Measurements from ENCODE around the gene SCLT1. TPM values are rescaled to one million over a fixed set of nuclear protein-coding genes. Genes with fewer than 3 reads are reported as not detected.

Gene SCLT1
- polyA plus RNA-seq, 1 of the 3 experiments (the other 2 are of a cell fraction), result 2.2 TPM

GRCh38 chr4:129111919-129112318 is 18.6 kb upstream of the SCLT1 start:
- Histone ChIP-seq H3K9me3 (no peaks in the 10 kb centered on the region), H3F3A (replicated peaks; ENCODE audit: insufficient read depth) (no peaks in the 10 kb centered on the region), H3K4me1 (ENCODE audit: control insufficient read depth in 1 of 2, insufficient read depth in 2 of 2, low read depth in 1 of 2, low read length in 1 of 2) (peaks cover 0 to 8% of the 10 kb centered on the region in 2 experiments; a peak in 2 of 4 replicates), H3K27ac (ENCODE audit: low read depth in 2 of 2, low read length in 1 of 2) (no peak overlapping the region), H3K27me3 (ENCODE audit: insufficient read depth) (no peaks in the 10 kb centered on the region), H3K79me2 (ENCODE audit: insufficient read depth) (no peaks in the 10 kb centered on the region), H3K9ac (no peak overlapping the region), H3K4me3 (ENCODE audit: low read depth in 2 of 2, low read length in 1 of 2) (no peak overlapping the region), H3K4me2 (no peak overlapping the region), H4K20me1 (ENCODE audit: insufficient read depth) (no peaks in the 10 kb centered on the region), H2AFZ (ENCODE audit: low read depth) (no peak overlapping the region), H3K9me2 (no peaks in the 10 kb centered on the region), H3K36me3 (replicated peaks in 1 of 2; ENCODE audit: control insufficient read depth in 1 of 2, insufficient read depth in 2 of 2, low read length in 1 of 2) (no peaks in the 10 kb centered on the region)
- CTCF ChIA-PET, result no interaction called here
- TF ChIP-seq TAF1 (IDR thresholded peaks at IDR 0.05; ENCODE audit: borderline replicate concordance, low read depth, low read length), result no peak
- TF ChIP-seq JUND (IDR thresholded peaks at IDR 0.05), result no peak
- no peak for TF ChIP-seq USF2 (IDR thresholded peaks at IDR 0.05; ENCODE audit: borderline replicate concordance, low read depth, low read length)
- TF ChIP-seq ZBTB33 (IDR thresholded peaks at IDR 0.05; ENCODE audit: borderline replicate concordance, low read depth), result no peak
- no peak for TF ChIP-seq NFIC (IDR thresholded peaks at IDR 0.05; ENCODE audit: borderline replicate concordance)
- no peak for TF ChIP-seq MXI1 (IDR thresholded peaks at IDR 0.05; ENCODE audit: low read depth, low read length)
- no peak for TF ChIP-seq RCOR1 (IDR thresholded peaks at IDR 0.05; ENCODE audit: low read length)
- TF ChIP-seq GABPA (IDR thresholded peaks at IDR 0.05; ENCODE audit: low read depth), result no peak
- TF ChIP-seq IRF3 (IDR thresholded peaks at IDR 0.05; ENCODE audit: low read depth, low read length), result no peak
- no peak for TF ChIP-seq GATA2 (CRISPR knock-in tag; IDR thresholded peaks at IDR 0.05)
- no peak for TF ChIP-seq POLR2AphosphoS5 (IDR thresholded peaks at IDR 0.05; ENCODE audit: low read depth, low read length)
- no peak for TF ChIP-seq EZH2phosphoT487 (IDR thresholded peaks at IDR 0.05; ENCODE audit: borderline replicate concordance, low read depth)
- no peak for TF ChIP-seq FOSL2 (IDR thresholded peaks at IDR 0.05; ENCODE audit: borderline replicate concordance, low read depth)
- TF ChIP-seq MAX (IDR thresholded peaks at IDR 0.05; ENCODE audit: low read depth), result no peak
- no peak for TF ChIP-seq NRF1 (IDR thresholded peaks at IDR 0.05; ENCODE audit: low read depth, low read length)
- no peak for TF ChIP-seq RFX5 (IDR thresholded peaks at IDR 0.05; ENCODE audit: low read length)
- POLR2A ChIA-PET, result no interaction called here
- no peak for DNase-seq
